ENCODE measurements around the gene HES5.

HES5 gene

GRCh38 chr1:2546515-2547209 is 16.6 kb upstream of the HES5 start:
- peak; percentile 89 for DNase-seq (ENCODE audit: low read depth)

- peak; percentile 88 for DNase-seq (ENCODE audit: low read depth)
Measured at GRCh38 chr1:2545754-2546514, 15.9 kb upstream of the HES5 start.

- no peak for DNase-seq (ENCODE audit: low read depth)
Measured at GRCh38 chr1:2544875-2545640, 15.0 kb upstream of the HES5 start.

GRCh38 chr1:2544093-2544874 is 14.2 kb upstream of the HES5 start:
- peak; percentile 19 for DNase-seq (ENCODE audit: low read depth)

- peak; percentile 41 for DNase-seq (ENCODE audit: low read depth)
Measured at GRCh38 chr1:2543543-2544092, 13.6 kb upstream of the HES5 start.

GRCh38 chr1:2542246-2542915 is 12.3 kb upstream of the HES5 start:
- no peak for DNase-seq (ENCODE audit: low read depth)

GRCh38 chr1:2541619-2542245 is 11.7 kb upstream of the HES5 start:
- no peak for DNase-seq (ENCODE audit: low read depth)

GRCh38 chr1:2540816-2541492 is 10.9 kb upstream of the HES5 start:
- no peak for DNase-seq (ENCODE audit: low read depth)

GRCh38 chr1:2539312-2539907 is 9.3 kb upstream of the HES5 start:
- DNase-seq (ENCODE audit: low read depth): no peak

GRCh38 chr1:2538872-2539271 is 8.8 kb upstream of the HES5 start:
- no peak for DNase-seq (ENCODE audit: low read depth)

- DNase-seq (ENCODE audit: low read depth): no peak
Measured at GRCh38 chr1:2538376-2538775, 8.3 kb upstream of the HES5 start.

- no peak for DNase-seq (ENCODE audit: low read depth)
Measured at GRCh38 chr1:2537784-2538115, 7.7 kb upstream of the HES5 start.

GRCh38 chr1:2535981-2536380 is 5.9 kb upstream of the HES5 start:
- no peak for DNase-seq (ENCODE audit: low read depth)

- DNase-seq (ENCODE audit: low read depth): no peak
Measured at GRCh38 chr1:2535455-2535854, 5.4 kb upstream of the HES5 start.

- DNase-seq (ENCODE audit: low read depth): peak; percentile 81
Measured at GRCh38 chr1:2534687-2535441, 4.8 kb upstream of the HES5 start.

GRCh38 chr1:2534315-2534686 is 4.2 kb upstream of the HES5 start:
- DNase-seq (ENCODE audit: low read depth): no peak

- peak; percentile 87 for DNase-seq (ENCODE audit: low read depth)
Measured at GRCh38 chr1:2533365-2533764, 3.3 kb upstream of the HES5 start.

- DNase-seq (ENCODE audit: low read depth): no peak
Measured at GRCh38 chr1:2532485-2533160, 2.6 kb upstream of the HES5 start.

All from EH (cell line).